Adrenal gland (tissue), 12 donors: ENCODE measurements around the gene TMIGD3. TPM values are rescaled to one million over a fixed set of nuclear protein-coding genes. Genes with fewer than 3 reads are reported as not detected.

Experiments
- DNase-seq, 7 donors: peaks; one replicate each; pipeline ENCODE4 v3.0.0-alpha.2; 2019 to 2020
- H3K27ac ChIP-seq, 5 donors: fragments of 200-600 bp; sonication (generic) in 4 of 5; 1 replicate in 3 of 5; 2 replicates in 2 of 5; pipeline versions ENCODE4 v1.5.1 to v1.8.0; 2016 to 2020; ENCODE audit warnings: mild to moderate bottlenecking in 1 of 5
- H3K27me3 ChIP-seq: fragments of 200-600 bp; 2 replicates; pipeline ENCODE4 v1.8.0; 2021
- H3K36me3 ChIP-seq, 2 donors: fragments of 200-600 bp; replicated peaks in 1 of 2; 1 replicate in 1 of 2; 2 replicates in 1 of 2; pipeline versions ENCODE4 v1.5.1 to v1.8.0; 2018 to 2022
- H3K4me1 ChIP-seq, 2 donors: fragments of 200-600 bp; replicated peaks in 1 of 2; 1 replicate in 1 of 2; 2 replicates in 1 of 2; pipeline versions ENCODE4 v1.5.1 to v1.8.0; 2018 to 2021
- H3K4me3 ChIP-seq, 4 donors: fragments of 200-600 bp; sonication (generic) in 3 of 4; one replicate each; pipeline ENCODE4 v1.5.1; 2016 to 2018
- H3K9me3 ChIP-seq, 3 donors: fragments of 200-600 bp; sonication (generic) in 1 of 3; replicated peaks in 1 of 3; 1 replicate in 2 of 3; 2 replicates in 1 of 3; pipeline versions ENCODE4 v1.5.1 to v1.8.0; 2016 to 2021
- CTCF ChIP-seq, 6 experiments: fragments of 450-650 bp in 4 of 6; fragments of 200-600 bp in 2 of 6; sonication (generic) in 1 of 6; IDR thresholded peaks; 1 replicate in 5 of 6; 2 replicates in 1 of 6; pipeline versions ENCODE4 v1.5.1 to v1.8.0; 2016 to 2021; ENCODE audit warnings: antibody characterized with exemption in 6 of 6, mild to moderate bottlenecking in 2 of 6, moderate library complexity in 1 of 6
- POLR2A ChIP-seq, 2 donors: fragments of 450-650 bp; IDR thresholded peaks; one replicate each; pipeline ENCODE4 v1.6.1; 2017; ENCODE audit warnings: antibody characterized with exemption in 2 of 2, mild to moderate bottlenecking in 2 of 2, moderate library complexity in 1 of 2
- WGBS, 4 donors: extraction: QIAGEN DNeasy Blood & Tissue Kit in 2 of 4; methylation state at CpG; one replicate each; pipeline versions ENCODE4 v1.1.5 to v1.1.7; 2013 to 2017; 5-methylcytosine and 5-hydroxymethylcytosine counted together
- intact Hi-C, 2 donors: fragments of 100-400 bp; cut with DNase I; formaldehyde crosslinking; loops; one replicate each; pipeline versions ENCODE4 v1.14.1 to v1.15.0; 2022 to 2023
- polyA plus RNA-seq, 3 donors: library from polyadenylated mRNA; stranded (reverse); fragments of 200-250 nt in 2 of 3; fragments of 350-450 nt in 1 of 3; fragmentation: Illumina TruSeq in 1 of 3; extraction: RNeasy Lipid Tissue Mini Kit (QIAGEN cat#74804) in 1 of 3; gene quantifications; one replicate each; pipeline ENCODE4 v1.2.3, GENCODE V29; 2013 to 2014
- total RNA-seq, 9 donors: library from RNA; depleted of rRNA in 4 of 9; stranded (reverse); fragments of >200 nt in 4 of 9; fragments of 120-200 nt in 1 of 9; fragmentation: NEBNext Ultra II Directional in 1 of 9; extraction: Animal tissue kit (Norgen Biotek cat#: 25700) in 1 of 9; gene quantifications; one replicate each; pipeline versions ENCODE4 v1.1.0 to v1.2.4, GENCODE V29; 2013 to 2023
- donor health status: healthy with polysubstance abuse.
- donor health status: Bipolar disorder and iron deficiency.
- donor health status: DM: yes; HTN: yes; CAD: no.
- donor health status: DM: no; HTN: no; CAD: no.
- donor health status: DM: no; HTN: no; CAD: no.
- donor health status: DM: yes; HTN: yes; CAD: no.

TMIGD3 gene
- total and polyA plus RNA-seq, 12 donors, result 2.4 to 53.8 (median 24.8) TPM

DNA sequence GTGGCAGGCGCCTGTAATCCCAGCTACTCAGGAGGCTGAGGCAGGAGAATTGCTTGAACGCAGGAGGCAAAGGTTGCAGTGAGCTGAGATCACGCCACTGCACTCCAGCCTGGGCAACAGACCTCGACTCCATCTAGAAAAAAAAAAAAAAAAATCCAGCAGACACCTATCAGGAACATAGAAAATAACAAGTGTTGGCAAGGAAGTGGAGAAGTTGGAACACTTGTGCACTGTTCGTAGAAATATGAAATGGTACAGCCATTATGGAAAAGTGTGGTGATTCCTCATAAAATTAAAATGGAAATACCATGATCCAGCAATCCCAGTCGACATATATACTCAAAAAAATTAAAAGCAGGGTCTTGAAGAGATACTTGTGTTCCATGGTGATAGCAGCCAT lies 41.7 kb downstream of the TMIGD3 start:
- H3K9me3 ChIP-seq, result no peaks in the 10 kb centered on the region
- H3K4me1 ChIP-seq, result peaks cover 0 to 13% of the 10 kb centered on the region in 2 donors
- DNase-seq, result no peak
- H3K4me3 ChIP-seq, result no peak overlapping the region
- no peaks in the 10 kb centered on the region for H3K27me3 ChIP-seq
- peaks cover 0 to 56% of the 10 kb centered on the region in 2 donors for H3K36me3 ChIP-seq
- 94 to 99% (median 97%) methylated on average over 6 of the region's 6 CpGs for WGBS, 4 donors
- TF ChIP-seq POLR2A (IDR thresholded peaks at IDR 0.05) (no peak), CTCF (IDR thresholded peaks at IDR 0.05) (no peak)
- intact Hi-C loops, result no loop called here
- no peak overlapping the region for H3K27ac ChIP-seq

DNA sequence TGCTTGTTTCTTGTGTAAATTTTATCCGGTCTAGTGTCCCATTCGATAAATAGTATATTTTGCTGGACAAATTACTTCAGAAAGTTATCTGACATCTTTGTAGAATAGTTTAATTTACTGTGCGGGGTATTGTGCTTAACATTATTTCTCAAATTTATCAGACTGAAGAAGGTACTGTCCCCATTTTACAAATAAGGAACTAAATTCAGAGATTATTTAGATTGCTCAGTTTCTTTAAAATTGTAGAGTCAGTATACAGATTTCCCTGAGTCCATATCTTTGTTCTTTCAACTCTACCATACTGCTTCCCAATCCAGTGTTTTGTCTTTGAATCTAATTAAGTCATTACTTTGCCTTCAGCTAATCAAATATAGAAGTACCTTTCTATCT lies 47.8 kb downstream of the TMIGD3 start:
- no peaks in the 10 kb centered on the region for H3K9me3 ChIP-seq
- TF ChIP-seq CTCF (IDR thresholded peaks at IDR 0.05), result no peak
- TF ChIP-seq POLR2A (IDR thresholded peaks at IDR 0.05), result no peak
- no peak overlapping the region for H3K27ac ChIP-seq
- WGBS, 4 donors, result 95 to 98% (median 96%) methylated on average over 3 of the region's 3 CpGs
- no peak for DNase-seq
- no peaks in the 10 kb centered on the region for H3K27me3 ChIP-seq
- H3K4me1 ChIP-seq, result peaks cover 0 to 32% of the 10 kb centered on the region in 2 donors
- H3K4me3 ChIP-seq, result no peak overlapping the region
- peaks cover 0 to 57% of the 10 kb centered on the region in 2 donors for H3K36me3 ChIP-seq
- intact Hi-C loops, result no loop called here

DNA sequence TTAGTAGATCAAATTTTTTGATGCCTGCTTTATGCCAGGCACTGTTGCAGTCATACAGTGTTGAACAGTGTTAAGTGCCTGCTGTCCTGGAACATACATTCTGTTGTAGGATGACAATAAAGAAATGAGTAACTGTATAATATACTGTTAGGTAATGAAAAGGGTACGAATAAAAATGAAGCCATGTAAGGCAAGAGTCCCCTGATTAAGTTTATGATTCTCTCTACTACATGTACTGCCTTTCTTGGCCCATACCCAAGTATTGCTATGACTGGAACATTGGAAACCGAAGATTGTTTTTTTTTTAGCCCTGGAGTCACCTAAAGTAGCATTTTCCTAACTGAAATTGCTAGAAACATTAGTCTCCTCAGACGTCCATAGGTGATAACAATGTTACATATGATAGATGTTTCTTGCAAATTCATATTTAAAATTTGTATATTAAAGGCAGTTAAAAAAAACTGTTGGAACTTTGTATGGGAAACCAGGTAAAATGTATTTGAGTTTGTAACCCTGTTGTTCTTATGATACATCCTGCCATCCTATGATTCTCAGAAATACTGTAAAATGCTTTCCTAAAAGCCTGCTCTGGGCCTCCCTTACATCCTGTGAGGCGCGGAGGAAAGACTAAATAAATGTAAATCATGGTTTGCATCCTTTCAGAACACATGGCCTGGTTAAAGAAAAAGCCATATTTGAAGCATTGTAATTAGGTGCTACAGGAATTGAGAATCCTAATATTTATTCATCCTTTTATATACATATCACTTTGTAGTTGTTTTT lies 48.4 kb downstream of the TMIGD3 start:
- DNase-seq, result no peak
- H3K27ac ChIP-seq, result no peak overlapping the region
- TF ChIP-seq CTCF (IDR thresholded peaks at IDR 0.05), result no peak
- TF ChIP-seq POLR2A (IDR thresholded peaks at IDR 0.05), result no peak
- intact Hi-C loops, result no loop called here
- H3K36me3 ChIP-seq, result peaks cover 0 to 52% of the 10 kb centered on the region in 2 donors
- H3K4me3 ChIP-seq, result no peak overlapping the region
- WGBS, 4 donors, result 69 to 72% (median 70%) methylated on average over 5 of the region's 5 CpGs
- no peaks in the 10 kb centered on the region for H3K9me3 ChIP-seq
- peaks cover 0 to 38% of the 10 kb centered on the region in 2 donors for H3K4me1 ChIP-seq
- no peaks in the 10 kb centered on the region for H3K27me3 ChIP-seq

DNA sequence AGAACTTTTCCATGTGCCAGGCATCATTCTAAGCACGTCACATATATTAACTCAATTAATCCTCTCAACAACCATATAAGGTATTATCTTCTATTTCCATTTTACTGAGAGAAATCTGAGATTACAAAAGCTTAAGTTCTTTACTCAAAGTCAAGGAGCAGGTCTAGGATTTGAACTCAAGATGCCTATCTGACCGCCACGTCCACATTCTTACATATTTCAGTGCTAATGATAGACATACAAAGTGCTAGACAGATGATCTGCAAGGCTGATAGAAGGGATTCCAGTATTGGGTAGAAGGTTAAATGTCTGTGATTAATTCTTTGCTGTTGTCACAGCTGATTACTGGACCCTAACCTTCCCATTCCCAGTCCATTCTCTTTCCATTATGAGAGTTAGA lies 49.7 kb downstream of the TMIGD3 start:
- Histone ChIP-seq H3K4me1 (peaks cover 0 to 40% of the 10 kb centered on the region in 2 donors), H3K27ac (no peak overlapping the region), H3K27me3 (no peaks in the 10 kb centered on the region), H3K4me3 (no peak overlapping the region), H3K9me3 (no peaks in the 10 kb centered on the region), H3K36me3 (peaks cover 0 to 39% of the 10 kb centered on the region in 2 donors)
- intact Hi-C loops, result no loop called here
- no peak for TF ChIP-seq CTCF (IDR thresholded peaks at IDR 0.05)
- no peak for TF ChIP-seq POLR2A (IDR thresholded peaks at IDR 0.05)
- no peak for DNase-seq
- 79 to 91% (median 88%) methylated on average over 3 of the region's 3 CpGs for WGBS, 4 donors
